Measurements from ENCODE around the gene NRIP2.

GRCh38 chr12:2862876-2863275 is 28.0 kb upstream of the NRIP2 start:
- TF ChIP-seq GATA3 (IDR thresholded peaks at IDR 0.05; ENCODE audit: low read depth, low read length) = no peak
- no peak for TF ChIP-seq GATA2 (IDR thresholded peaks at IDR 0.05; ENCODE audit: low read depth, low read length)
